EL (cell line): ENCODE data around the gene CA5B.
A peak's percentile ranks its signal among the peaks of the same experiment; 100 is the strongest.
"Not testable (repeated sequence)": the region's sequence is repeated elsewhere in the genome, so short reads cannot be mapped to it uniquely, and the experiment has no call there.

Experiments
- DNase-seq: peaks from one replicate; pipeline ENCODE4 v3.0.0-alpha.2; 2016

CA5B gene

GRCh38 chrX:15749642-15750610, 11.9 kb downstream of the CA5B start:
- peak; percentile 16 for DNase-seq

DNA sequence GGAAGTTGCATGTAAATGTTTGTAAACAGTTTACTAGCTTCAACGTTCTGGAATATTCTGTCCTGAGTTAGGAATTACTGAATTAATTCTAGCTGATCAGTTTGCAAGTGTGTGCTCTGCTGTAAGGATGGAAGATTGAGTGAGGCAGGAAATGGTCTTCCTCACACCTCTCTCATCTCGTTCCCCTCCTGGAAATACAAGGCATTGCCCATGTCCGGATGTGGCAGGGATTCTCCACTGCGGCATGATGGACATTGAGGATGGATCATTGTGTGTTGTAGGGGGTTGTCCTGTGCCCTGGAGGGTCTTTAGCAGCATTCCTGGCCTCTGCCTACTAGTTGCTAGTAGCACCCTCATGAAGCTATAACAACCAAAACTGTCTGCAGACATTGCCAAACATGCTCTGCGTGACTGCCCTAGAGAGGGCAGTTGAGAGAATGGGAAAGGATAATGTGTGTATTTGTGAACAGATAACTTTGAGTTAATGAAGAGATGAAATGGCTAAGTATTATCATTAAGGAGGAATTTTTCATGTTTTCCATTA, 12.6 kb downstream of the CA5B start:
- peak; percentile 36 for DNase-seq

DNA sequence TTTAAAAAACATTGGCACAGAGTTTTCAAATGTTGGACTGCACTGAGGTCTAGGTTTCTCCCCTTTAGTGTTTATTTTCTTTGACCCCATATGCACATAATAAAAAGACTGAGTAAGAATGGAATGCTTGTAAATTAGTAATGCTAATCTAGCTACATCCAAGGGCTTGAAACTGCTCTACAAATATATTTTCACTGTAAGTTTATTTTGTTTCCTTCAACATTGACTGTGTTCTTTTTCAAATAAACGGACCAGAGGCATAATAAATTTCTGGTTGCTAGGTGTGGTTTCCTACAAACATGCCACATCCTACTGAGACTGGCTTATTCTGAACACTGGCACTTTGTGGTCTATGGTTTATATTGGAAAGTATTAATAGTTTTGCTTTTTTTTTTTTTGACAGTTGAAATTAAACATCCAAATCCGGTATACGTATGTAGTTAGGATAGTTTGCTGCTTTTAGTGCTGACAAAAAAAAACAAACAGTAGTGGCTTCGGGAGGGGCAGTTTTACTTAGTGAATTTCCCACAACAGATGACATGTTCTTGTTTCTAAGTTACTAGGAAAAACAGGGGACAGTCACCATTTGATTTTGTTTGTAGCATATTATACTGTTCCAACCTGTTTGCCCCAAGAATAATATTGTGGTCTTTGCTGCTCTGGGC, 13.2 kb downstream of the CA5B start:
- peak; percentile 57 for DNase-seq

DNA sequence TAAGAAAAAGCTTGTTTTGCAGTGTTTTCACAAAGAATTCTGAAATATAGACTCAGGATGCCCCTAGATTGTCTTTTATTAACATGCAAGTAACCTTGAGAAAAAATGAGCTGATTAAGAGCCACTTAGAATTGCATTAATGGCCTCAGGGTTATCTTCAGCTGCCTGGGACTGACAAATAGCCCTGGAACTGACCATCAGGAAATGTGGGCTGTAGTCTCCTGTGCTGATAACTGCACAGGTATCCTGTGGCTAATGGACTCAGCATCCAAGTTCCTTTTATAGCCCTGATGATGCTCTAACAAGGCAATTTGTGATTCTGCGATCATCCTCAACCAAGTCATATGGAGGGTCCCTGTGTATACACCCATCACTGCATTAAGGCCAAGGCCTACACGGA, 17.0 kb downstream of the CA5B start:
- DNase-seq: no peak

DNA sequence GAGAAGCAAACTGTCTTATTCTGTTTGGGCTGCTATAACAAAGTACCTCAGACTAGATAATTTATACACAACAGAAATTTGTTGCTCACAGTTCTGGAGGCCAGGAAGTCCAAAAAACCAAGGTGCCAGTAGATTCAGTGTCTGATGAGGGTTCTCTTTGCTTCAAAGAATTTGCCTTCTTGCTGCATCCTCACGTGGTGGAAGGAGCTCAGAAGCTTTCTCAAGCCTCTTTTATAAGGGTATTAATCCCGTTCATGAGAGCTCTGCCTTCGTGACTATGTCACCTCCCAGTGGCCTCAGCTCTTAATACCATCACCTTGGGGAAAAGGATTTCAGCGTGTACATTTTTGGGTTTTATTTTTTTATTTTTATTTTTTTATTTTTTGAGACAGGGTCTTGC, 20.1 kb downstream of the CA5B start:
- no peak for DNase-seq

DNA sequence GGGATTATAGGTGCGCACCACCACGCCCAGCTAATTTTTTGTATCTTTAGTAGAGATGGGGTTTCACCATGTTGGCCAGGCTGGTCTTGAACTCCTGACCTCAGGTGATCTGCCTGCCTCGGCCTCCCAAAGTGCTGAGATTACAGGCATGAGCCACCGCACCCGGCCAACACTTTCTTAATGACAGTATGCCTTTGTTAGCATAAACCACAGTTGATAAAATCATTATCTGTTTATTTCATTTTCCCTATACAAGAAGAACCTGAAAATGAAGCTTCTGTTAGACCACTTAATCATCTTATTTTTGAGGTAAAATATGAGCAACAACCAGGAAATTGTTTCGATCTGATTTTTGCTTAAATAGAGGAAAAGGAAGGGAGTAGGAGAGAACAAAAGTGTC, 21.8 kb downstream of the CA5B start:
- DNase-seq: not testable (repeated sequence)

GRCh38 chrX:15761564-15762191, 23.6 kb downstream of the CA5B start:
- DNase-seq: peak; percentile 31

GRCh38 chrX:15769300-15769954, 31.4 kb downstream of the CA5B start:
- no peak for DNase-seq

DNA sequence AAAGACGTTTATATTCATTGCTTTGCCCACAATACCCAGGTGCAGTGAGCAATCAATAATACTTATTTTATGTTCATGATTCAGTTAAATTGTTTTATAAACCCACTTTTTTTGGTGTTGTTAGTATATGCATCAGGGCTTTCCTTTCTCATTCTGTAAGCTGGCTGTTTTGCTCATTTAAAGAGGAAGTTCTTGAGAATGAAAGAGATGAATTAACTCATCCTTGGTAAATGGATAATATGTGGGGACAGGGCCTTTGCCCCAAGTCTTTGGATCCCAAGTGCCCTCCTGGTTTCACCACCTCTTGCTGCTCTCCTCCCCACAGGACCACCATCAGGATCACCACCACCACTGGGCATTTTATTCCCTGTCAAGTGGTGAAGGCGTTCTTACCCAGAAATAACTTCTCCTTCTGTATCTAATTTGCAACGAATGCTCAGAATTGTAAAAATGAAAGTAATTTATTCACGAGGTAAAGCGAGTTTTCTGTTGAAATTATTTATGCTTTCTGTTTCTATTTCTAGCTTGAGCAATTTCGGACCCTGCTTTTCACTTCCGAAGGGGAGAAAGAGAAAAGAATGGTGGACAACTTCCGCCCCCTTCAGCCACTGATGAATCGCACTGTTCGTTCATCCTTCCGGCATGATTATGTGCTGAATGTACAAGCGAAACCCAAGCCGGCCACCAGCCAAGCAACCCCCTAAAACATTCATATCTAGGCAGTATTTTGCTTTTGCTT, 44.1 kb downstream of the CA5B start:
- DNase-seq: no peak

GRCh38 chrX:15785176-15785750, 47.2 kb downstream of the CA5B start:
- no peak for DNase-seq

DNA sequence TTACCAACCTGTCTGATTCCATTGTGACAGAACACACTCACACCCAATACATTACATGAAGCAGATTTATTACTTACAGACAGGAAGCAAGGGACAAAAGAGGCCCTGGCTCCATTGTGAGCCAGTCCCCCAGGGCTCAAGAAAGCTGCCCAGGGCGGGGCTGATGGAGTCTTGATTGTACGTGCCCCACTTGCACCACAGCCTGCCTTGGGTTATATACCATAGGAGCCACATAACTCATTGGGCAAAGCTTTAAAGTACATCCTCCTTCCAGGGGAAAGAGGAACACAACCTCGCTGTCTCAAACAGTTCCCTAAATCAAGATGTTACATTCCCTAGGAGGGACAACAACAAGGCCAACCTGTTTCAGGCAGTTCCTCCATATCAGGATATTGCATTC, 48.8 kb downstream of the CA5B start:
- no peak for DNase-seq

DNA sequence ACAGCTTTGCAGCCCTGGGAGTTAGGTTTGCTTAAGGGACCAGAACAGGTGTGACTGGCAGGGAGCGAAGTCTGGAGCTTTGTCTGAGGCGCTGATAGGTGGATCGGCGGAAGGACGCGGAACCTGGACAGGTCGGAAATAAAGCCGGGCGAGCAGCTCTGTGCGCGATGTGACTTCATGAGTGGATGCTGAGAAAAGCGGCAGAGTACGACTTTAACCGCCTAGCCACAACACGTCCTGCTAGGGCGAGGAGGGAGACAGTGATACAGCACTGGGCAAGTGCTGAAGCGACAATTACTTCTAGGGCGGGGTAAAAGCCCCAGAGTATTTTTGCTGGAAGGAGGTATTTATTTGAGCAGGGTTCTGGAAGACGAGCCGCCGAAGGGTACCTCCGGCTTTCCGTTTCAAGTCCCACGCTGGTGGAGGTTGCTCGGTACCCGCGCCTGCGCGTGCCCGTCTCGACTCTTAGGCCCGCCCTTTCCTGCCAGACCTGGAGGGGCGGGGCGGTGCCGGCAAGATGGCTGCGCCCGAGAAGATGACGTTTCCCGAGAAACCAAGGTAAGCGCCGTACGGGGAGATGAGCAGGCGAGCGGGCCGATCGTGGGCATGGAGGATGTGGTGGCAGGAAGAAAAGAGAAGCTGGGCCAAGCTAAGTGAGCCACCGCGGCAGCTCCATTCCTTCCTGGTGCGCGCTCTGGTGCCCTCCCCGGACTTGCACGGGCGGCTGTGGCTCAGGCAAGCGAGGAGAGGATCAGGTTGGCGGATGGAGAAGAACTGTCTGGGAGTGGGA, 52.1 kb downstream of the CA5B start, which contains the start of gene ZRSR2:
Gene ZRSR2, plus strand, starts transcription at position 506 of the 790 bp plus-strand sequence. Its CDS starts 12 bp downstream, at position 518.
- DNase-seq: peak; percentile 75

DNA sequence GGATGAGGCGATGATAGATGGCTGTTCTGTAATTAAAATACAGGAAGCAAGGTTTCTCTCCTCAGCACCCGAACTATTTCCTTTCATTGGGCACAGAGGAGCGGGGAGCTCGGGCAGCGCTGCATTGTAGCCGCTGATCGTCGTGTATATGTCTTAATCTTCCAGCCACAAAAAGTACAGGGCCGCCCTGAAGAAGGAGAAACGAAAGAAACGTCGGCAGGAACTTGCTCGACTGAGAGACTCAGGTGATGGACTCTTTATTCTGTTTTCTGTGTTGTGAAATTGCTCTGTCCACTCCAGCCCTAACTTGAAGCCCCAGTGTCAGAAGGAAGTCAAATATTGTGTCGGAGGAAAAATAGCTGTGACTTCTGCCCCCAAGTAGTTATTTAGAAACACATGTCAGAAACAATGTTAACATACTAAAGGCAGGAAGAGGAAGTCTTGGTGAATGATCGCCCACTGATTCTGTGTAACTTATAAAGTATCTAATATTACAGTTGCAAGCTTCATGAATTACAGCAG, 52.8 kb downstream of the CA5B start:
- no peak for DNase-seq

DNA sequence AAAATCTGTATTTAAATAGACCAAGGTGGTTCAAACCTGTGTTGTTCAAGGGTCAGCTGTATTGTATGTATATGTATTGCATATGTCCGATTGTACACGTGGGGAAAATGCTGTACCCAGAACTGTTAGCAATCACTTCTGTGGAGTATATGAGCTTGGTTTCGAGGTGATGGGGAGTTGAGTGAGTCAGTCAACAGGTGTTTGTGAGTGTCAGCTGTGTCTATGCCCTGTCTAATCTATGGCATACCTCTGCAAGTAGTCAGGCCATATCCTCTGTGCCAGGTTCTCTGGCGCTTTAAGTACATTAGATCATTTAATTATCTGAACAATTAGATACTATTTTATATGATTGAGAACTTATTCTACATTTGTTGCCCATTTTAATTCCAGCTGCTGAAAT, 59.6 kb downstream of the CA5B start:
- DNase-seq: no peak

DNA sequence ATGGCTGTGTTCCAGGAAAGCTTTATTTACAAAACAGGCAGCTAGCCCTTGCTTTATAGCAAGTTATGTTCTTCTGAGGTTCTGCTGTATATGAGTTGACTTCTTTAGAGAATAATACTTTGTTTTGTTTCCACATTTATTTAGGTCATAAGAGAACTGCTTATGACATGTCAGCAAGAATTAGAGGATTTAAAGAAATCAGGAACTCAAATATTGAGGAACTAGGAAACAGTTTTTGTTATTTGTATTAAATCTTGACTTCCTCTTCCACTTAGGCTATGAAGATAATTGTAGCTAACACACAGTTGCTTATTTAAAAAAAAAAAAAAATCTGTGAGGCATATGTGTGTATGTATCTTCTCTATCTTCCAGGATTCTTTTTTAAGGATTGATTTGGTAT, 66.5 kb downstream of the CA5B start:
- no peak for DNase-seq

DNA sequence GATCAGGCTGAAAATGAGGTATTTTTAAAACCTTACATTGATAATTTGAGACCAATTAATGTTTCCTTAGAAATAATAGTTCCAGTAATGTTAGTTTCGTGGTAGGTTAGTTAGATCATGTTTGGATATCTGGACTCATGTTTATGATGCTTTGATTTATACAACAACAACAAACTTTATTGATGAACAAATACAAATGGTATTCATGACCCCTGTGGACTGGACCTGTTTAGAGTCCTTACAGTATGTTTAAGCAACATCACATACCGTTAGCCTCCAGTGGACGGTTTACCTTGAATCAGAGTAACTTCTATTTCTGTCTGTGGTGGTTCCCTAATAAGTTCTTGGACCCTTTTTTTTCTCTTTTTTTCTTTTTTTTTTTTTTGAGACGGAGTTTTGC, 70.2 kb downstream of the CA5B start:
- DNase-seq: no peak

GRCh38 chrX:15812192-15812938, 74.3 kb downstream of the CA5B start:
- no peak for DNase-seq

DNA sequence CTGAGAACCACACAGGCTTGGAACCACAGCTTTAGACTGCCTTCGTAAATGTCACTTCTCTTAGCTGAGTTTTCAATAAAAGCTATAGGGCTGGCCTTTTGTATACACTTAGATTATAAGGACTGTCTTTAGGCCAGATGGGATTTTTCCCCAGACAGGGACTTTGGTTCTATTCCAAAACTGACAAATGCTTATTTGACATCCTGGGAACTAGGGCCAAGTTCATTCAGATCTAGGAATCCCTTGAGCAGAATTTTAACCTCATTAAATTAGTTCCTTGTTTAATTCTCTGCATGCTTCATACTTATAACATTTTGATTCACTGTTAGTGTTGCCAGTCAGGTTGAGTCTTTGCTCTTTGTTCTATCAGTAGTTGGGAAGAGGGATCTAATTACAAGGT, 75.3 kb downstream of the CA5B start:
- no peak for DNase-seq

GRCh38 chrX:15814771-15815365, 76.8 kb downstream of the CA5B start:
- no peak for DNase-seq
